HTR-8/SVneo (cell line): ENCODE data around the gene NIPBL.
A peak's percentile ranks its signal among the peaks of the same experiment; 100 is the strongest.

Source experiments
- DNase-seq: peaks from one replicate; pipeline ENCODE4 v3.0.0; 2011; ENCODE audit warnings: low spot score, mixed read lengths; ENCODE audit not compliant: insufficient read length
- FAIRE-seq: peaks from 2 replicates; lab custom pipeline; 2011; peaks lifted over from hg19 to GRCh38; lab: Jason Lieb, UNC

Gene NIPBL

GRCh38 chr5:36939969-36940858, 63.6 kb downstream of the NIPBL start:
- peak; percentile 20 for FAIRE-seq
- DNase-seq: no peak

GRCh38 chr5:36943584-36943983, 67.0 kb downstream of the NIPBL start:
- FAIRE-seq (no peak), DNase-seq (no peak)

DNA sequence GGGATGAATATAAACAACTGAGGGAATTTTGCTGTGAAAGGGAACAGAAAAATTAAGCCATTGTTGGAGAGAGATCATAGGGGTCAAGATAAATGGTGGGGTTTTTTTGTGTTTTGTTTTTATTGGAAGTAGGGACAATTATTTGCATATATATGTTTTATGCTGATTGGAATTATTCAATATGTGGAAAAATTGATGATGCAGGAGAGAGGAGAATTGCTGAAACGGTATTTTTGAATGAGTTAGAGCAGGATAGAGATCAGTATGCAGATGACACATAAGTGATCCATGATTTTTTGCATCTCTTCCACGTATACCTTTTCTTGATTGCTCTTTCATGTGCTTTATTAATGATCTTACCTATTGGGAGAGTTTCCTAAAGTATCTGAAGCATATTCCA, 67.5 kb downstream of the NIPBL start:
- no peak for FAIRE-seq
- DNase-seq: no peak

GRCh38 chr5:36944607-36945225, 68.1 kb downstream of the NIPBL start:
- DNase-seq (peak; percentile 26), FAIRE-seq (no peak)

DNA sequence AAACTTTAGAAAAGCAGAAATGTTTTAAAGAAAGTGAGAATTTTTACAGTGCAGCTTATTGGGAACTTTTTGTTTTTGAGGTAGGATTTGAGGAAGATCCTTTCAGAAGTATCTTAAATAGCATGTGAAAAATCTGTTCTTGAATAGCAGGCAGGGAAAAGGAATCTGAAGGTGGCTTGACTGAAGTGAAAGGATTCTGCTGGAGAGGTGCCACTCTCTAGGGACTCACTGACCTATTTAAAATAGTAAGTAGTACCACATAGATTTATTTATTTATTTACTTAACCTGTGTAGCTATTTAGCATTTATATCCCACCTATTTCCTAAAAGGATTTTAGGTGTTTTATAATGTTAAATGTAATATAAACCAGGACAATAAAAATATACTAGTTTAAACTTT, 69.1 kb downstream of the NIPBL start:
- no peak for FAIRE-seq
- no peak for DNase-seq

DNA sequence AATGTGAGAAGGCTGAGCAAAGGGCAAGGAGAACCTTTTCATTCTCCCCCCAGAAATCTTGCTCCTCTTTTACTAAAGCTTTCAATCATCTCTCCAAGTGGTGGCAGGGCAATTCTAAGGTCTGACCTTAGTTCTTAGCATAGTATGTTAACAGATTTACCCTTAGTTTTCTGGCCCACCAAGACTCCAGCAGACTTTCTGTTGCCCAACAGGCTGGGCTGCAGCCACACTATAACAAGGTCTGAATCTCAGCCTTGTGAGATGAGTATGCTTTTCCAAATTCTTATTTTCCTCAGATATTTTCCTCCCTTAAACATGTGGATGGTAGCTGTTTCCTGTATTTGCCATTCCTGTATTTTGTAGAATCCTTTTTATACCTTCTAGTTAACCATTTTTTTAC, 69.5 kb downstream of the NIPBL start:
- DNase-seq (no peak), FAIRE-seq (no peak)

DNA sequence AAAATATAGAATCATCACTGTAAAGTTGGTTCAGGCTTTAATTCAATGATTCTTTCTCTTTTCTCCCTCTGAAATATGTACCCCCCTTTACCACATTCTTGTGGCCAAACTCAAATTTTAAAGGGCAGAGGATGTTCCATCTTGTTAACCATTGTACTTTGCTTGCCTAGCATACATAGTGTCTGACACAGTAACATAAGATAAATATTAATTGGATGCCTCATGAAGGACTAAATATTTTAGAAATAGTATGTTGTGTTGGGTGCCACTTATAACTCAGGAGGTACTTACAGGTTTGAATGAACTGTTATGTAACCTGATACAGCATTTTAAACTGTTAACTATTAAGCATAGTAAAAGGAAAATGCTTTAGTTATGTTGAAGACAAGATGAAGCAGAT, 71.5 kb downstream of the NIPBL start:
- peak; percentile 35 for DNase-seq
- no peak for FAIRE-seq

DNA sequence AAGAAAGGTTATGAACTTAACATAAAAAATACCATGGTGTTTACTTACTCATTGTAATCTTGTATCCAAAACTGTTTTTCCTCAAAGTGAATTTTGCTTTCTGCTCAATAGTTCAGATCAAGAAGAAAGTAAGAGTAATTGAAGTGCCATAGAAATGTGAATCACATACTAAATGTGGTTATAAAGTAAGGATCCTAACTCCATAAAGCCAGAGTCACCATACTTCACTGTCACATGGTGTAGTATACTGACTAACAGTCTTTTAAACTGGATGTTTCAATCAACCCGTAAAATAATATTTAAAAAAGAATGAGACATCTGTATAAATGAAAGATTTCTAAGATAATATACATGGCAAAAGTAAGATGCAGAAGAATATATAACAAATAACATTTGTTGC, 72.1 kb downstream of the NIPBL start:
- no peak for FAIRE-seq
- no peak for DNase-seq

DNA sequence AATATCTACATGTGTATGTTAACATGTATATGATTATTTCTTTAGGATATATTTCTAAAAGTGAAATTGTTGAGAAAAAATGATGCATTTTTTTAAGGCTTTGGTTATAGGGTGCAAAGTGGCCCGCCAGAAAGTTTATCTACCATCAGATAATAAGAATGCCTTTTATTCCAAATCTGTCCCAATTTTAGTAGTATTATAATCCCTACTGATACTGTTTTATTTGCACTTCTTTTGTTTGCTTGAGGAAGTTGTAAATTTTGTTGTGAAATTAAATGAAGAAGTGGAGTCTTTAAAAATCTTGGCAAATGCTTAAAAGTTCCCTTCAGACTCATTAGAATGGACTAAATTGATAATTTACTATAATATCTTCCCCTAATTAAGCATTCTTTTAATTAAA, 73.0 kb downstream of the NIPBL start:
- DNase-seq (no peak), FAIRE-seq (no peak)

GRCh38 chr5:36950586-36951457, 74.3 kb downstream of the NIPBL start:
- DNase-seq: peak; percentile 28
- peak; percentile 68 for FAIRE-seq

DNA sequence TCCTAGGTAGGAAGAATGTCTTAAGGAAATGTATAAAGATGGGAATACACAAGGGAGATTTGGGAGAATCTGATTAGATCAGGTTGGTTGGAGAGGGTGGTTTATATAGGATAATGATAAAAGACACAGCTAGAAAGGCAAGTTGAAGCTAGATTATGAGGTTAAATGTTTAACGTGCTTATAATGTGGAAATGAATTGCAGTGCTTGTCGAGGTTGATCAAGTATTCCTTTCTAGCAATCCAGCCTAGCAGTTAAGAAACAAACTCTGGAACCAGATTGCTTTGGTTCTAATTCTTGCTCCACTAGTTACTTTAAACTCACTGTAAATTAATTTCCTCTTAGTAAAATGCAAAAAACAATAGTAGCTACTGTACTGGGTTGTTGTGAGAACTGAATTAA, 76.5 kb downstream of the NIPBL start:
- no peak for DNase-seq
- no peak for FAIRE-seq

GRCh38 chr5:36957953-36958537, 81.5 kb downstream of the NIPBL start:
- no peak for FAIRE-seq
- DNase-seq: no peak

GRCh38 chr5:36958612-36959011, 82.0 kb downstream of the NIPBL start:
- FAIRE-seq: no peak

DNA sequence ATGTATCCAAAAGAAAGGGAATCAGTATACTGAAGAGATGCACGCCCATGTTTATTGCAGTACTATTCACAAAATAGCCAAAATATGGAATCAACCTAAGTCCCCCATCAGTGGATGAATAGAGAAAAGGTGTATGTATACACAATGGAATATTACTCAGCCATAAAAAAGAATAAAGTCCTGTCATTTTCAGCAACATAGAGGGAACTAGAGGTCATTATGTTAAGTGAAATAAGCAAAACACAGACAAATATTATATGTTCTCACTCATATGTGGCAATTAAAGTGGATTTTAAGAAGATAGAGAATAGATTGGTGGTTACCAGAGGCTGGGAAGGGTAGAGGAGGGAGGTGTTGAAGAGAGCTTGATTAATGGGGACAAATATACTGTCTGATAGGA, 88.6 kb downstream of the NIPBL start:
- DNase-seq: no peak
- FAIRE-seq: no peak

More at GRCh38 chr5:36958612-36959011, 82.0 kb downstream of the NIPBL start:
- no peak for DNase-seq

- no peak for FAIRE-seq
Observed at GRCh38 chr5:36969700-36970395, 93.3 kb downstream of the NIPBL start.

GRCh38 chr5:36978196-36978595, 101.6 kb downstream of the NIPBL start:
- DNase-seq (no peak), FAIRE-seq (no peak)

More at GRCh38 chr5:36969700-36970395, 93.3 kb downstream of the NIPBL start:
- no peak for DNase-seq

GRCh38 chr5:36982146-36982545, 105.6 kb downstream of the NIPBL start:
- FAIRE-seq (peak; percentile 31), DNase-seq (no peak)

DNA sequence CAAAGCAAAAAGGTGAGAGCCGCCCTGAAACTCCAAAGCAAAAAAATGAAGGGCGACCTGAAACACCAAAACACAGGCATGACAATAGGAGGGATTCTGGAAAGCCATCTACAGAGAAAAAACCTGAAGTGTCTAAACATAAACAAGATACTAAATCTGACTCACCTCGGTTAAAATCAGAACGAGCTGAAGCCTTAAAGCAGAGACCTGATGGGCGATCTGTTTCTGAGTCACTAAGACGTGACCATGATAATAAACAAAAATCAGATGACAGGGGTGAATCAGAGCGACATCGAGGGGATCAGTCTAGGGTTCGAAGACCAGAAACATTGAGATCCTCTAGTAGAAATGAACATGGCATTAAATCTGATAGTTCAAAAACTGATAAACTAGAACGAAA, 108.8 kb downstream of the NIPBL start:
- FAIRE-seq: no peak
- DNase-seq: no peak

GRCh38 chr5:36988396-36988795, 111.8 kb downstream of the NIPBL start:
- no peak for DNase-seq
- FAIRE-seq: no peak

- peak; percentile 13 for FAIRE-seq
- no peak for DNase-seq
Observed at GRCh38 chr5:36998578-36998977, 122.0 kb downstream of the NIPBL start.
